GM19099 (cell line): ENCODE measurements around the gene SPACA4.

Experiments used
- POLR2A ChIP-seq: IDR thresholded peaks from 3 replicates; pipeline ENCODE4 v1.6.1; 2011; ENCODE audit warnings: low read depth; ENCODE audit not compliant: insufficient read length; ENCODE audit errors: extremely low read depth

SPACA4 gene, protein sequence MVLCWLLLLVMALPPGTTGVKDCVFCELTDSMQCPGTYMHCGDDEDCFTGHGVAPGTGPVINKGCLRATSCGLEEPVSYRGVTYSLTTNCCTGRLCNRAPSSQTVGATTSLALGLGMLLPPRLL

DNA sequence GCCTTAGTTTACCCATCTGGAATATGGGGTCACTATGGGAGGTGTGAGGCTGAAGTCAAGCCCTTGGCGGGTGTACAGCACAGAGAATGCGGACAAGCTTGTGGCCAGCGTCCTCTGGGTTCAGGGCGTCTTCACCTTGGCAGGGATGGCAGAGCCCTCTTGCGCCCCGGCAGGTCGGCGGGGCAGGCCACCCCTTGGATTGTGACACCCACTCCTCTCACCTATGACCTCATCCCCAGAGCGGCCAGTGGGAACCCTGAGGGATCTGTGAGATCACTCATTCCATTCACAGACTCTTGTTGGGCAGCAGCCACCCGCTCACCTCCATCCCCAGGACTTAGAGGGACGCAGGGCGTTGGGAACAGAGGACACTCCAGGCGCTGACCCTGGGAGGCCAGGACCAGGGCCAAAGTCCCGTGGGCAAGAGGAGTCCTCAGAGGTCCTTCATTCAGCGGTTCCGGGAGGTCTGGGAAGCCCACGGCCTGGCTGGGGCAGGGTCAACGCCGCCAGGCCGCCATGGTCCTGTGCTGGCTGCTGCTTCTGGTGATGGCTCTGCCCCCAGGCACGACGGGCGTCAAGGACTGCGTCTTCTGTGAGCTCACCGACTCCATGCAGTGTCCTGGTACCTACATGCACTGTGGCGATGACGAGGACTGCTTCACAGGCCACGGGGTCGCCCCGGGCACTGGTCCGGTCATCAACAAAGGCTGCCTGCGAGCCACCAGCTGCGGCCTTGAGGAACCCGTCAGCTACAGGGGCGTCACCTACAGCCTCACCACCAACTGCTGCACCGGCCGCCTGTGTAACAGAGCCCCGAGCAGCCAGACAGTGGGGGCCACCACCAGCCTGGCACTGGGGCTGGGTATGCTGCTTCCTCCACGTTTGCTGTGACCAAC, at the start of gene SPACA4:
SPACA4 (plus strand) TSS at position 280 of the 896 bp plus-strand sequence; CDS start at position 517, 237 bp downstream.
- no peak for TF ChIP-seq POLR2A

DNA sequence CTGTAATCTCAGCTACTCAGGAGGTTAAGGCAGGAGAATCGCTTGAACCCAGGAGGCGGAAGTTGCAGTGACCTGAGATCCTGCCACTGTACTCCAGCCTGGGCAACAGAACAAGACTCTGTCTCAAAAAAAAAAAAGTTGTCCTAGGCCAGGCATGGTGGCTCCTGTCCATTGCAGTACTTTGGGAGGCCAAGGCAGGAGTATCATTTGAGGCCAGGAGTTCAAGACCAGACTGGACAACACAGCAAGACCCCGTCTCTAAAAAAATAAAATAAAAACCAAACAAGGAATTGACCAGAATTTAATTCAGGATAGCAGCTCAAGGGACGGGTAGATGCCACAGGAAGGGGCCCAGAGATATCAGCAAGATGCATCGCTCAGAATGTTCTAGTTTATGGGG, 49.7 kb upstream of the SPACA4 start:
- no peak for TF ChIP-seq POLR2A

DNA sequence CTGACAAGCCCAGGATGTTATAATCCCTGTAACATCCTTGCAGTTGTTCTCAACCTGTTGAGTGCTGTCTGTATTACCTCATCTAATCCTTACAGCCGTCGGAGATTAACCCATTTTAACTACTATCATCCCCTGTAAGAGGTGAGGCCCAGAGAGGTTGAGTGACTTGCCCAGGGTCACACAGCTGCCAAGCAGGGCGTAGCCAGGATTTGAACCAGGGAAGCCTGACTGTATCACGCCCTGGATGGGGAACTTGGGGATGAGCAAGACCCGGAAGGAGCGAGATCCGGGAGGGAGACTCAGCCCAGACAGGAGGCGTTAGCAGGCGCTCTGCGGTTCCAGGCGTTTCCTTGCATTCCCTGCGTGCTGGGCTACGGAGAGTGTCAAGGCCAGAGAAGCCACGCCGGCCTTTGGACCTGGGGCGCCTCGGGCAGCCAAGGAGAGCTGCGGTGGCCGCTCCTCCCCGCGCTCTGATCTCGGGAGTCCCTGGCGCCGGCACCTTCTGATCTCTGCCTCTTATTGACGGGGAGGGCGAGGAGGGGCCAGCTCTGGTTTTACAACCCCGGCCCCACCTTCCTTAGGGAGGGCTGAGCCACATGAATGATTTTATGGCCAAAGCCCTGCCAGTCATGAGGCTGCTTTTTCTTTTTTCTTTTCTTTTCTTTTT, 48.4 kb upstream of the SPACA4 start:
- TF ChIP-seq POLR2A, result no peak

DNA sequence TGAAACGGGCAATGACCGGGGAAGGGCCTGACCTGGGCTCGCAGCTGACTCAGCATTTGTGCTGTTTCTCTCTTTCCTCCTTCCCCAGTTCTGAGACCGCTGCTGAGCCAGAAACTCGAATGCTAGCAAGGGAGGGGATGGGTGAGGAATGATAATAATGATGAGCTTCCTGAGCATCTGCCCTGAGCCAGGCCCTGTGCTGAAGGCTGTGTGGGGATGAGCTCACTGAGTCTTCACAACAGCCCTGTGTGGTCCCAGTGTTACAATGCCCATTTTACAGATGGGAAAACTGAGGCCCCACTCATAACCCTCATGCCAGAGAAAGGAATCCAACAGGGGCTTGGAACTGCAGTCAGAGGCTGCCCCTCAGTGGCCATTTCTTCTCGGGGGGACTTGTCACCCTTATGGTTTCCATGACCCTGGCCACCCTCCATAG, 46.4 kb upstream of the SPACA4 start:
- no peak for TF ChIP-seq POLR2A

DNA sequence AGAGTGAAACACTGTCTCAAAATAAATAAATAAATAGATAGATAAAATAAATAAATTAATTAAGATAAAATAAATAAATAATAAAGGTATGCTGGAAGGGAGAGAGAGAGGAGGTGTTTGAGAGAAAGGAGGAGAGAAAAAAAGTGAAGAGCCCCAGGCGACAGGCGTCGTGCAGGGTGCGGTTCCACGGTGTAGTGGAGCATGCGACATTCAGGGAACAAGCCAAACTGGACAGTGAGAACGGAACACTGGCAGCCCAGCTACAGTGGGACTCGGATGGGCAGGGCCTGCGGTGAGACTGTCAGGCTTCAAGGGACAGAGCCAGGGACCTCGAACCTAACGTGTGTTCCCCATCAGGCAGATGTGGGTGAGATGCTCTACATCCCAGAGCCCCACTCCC, 45.1 kb upstream of the SPACA4 start:
- TF ChIP-seq POLR2A, result no peak

DNA sequence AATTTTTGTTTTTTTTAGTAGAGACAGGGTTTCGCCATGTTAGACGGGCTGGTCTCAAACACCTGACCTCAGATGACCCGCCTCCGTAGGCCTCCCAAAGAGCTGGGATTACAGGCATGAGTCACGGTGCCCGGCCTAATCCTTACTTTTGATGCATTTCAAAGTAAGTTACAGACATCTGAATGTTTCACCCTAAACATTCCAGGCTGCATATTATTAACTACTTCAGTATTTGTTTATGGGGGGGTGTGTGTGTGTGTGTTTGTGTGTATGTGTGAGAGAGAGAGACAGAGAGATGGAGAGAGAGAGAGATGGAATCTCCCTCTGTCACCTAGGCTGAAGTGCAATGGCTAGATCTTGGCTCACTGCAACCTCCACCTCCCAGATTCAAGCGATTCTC, 41.5 kb upstream of the SPACA4 start:
- TF ChIP-seq POLR2A, result no peak

DNA sequence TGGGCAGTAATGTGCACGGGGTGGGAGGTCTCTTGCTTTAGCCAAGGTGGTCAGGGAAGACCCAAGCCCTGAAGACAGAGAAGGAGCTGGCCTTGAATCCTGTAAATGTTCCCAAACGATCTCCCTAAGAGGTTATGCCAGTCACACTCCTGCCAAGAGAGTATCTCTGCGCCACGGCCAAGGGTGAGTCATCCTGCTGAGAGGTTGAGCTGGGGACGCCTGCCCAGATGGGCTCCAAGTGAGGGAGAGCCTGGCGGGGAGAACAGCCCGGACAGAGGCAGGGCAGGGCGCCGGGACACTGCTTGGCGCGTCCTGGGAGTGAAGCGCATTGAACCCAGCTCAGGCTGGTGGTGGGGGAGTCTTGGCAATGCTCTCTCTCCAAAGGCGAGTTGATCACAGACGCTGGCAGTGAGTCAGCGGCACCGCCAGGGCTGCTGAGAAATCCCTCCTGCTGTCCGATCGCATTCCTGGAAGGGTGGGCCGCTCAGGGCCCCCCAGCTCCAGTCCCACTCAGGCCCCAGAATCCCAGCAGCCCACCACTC, 38.1 kb upstream of the SPACA4 start:
- TF ChIP-seq POLR2A, result no peak

DNA sequence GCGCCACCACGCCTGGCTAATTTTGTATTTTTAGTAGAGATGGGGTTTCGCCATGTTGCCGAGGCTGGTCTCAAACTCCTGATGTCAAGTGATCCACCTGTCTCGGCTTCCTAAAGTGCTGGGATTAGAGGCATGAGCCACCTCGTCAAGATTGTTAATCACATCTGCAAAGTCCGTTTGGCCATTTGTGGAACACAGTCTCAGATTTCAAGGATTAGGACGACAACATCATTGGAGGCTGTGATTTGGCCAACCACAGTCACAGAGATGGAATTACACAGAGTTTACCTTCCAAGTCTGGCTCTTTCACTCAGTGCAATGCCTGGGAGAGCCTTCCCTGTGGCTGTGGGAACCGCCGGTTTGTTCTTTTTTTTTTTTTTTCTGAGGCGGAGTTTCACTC, 36.7 kb upstream of the SPACA4 start:
- no peak for TF ChIP-seq POLR2A

DNA sequence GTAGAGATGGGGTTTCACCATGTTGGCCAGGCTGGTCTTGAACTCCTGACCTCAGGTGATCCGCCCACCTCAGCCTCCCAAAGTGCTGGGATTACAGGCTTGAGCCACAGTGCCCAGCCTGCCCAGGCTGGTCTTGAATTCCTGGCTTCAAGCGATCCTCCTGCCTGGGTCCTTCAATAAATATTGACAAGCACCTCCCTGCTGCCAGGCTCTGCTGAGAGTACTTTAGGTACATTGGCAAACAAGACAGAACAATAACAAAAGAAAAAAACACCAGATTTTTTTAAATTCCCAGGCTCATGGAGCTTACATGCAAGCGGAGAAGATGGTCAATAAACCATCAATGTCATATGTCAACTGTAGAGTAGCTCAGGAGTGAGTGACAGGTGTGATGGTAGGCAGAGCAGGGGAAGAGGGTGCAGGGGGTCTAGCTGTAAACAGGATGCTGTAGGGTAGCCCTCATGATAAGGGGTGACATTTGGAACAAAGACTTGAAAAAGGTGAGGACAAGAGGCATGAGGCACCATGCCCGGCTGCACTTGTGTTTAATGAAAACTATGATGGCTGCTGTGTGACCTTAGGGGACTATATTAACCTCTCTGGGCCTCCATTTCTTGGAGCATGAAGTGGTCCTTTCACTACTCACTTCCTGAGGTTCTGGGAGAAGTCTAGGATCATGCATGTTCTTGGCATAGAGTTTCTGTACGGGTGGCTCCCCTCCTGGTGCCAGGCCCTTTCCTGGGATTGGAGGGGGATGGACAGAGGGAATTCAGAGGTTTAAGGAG, 35.0 kb upstream of the SPACA4 start:
- TF ChIP-seq POLR2A, result no peak

DNA sequence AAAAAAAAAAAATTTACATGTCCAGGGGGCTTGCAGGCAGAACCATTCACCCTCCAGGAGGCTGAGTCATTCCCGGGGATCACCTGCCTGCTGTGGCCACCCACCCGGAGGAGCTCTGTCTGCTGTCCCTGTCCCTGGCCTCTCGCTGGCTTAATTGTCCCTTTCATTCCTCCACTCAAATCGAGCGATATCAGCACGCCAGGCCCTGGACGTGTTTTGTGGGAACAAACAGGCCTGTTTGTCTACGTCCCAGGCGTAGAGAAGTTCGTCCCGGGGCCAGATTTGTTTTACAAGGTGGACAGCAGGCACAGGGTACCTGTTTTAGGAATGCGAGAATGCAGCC, 33.4 kb upstream of the SPACA4 start:
- TF ChIP-seq POLR2A, result no peak

DNA sequence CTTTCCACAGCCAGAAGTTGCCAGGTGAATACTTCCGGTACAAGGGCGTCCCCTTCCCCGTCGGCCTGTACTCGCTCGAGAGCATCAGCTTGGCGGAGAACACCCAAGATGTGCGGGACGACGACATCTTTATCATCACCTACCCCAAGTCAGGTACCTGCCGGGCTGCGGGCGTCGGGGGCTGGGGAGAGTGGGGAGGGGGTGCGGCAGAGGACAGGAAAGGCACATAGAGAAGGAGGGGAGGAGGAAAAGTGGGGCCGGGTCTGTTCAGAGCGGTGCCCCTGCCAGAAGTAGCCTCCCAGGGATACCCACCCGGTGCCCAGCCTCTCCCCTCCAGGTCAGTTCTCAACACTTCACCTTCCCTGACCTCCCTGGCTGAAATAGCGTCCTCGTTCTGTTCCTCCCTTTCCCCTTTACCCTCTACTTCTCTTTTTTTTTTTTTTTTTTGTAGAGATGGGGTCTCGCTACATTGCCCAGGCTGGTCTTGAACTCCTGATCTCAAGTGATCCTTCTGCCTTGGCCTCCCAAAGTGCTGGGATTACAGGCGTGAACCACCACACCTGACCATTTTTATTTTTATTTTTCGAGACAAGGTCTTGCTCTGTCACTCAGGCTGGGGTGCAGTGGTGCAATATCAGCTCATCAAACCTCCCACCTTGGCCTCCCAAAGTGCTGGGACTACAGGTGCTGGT, 30.5 kb upstream of the SPACA4 start:
- no peak for TF ChIP-seq POLR2A

DNA sequence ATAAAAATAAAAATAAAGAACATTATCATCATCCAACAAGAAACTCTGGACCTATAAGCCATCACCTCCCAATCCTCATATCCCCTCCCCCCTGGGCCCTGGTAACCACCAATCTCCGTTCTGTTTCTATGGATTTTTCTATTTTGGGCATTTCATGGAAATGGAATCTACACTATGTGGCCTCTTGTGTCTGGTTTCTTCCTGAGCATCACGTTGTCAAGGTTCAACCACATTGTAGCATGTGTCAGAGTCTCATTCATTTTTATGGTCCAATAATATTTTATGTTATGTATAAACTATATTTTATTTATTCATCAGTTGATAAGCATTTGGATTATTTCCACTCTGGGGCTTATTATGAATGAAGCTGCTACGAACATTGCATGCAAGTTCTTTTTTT, 27.7 kb upstream of the SPACA4 start:
- no peak for TF ChIP-seq POLR2A

DNA sequence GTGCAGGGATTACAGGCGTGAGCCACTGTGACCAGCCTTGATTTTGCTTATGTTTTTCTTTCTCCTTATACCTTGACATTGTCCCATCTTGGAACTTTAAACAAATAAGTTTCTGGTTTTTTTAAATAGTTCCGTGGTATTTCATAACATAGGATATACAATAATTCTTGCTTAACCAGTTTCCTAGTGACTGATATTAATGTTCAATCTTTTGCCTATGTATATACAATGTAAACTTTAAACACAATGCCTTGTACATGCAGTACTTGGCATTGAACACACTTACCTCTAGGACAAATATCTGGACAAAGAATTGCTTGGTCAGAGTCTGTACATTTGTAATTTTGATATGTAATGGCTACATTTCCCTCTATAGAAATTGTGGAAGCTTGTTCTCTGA, 24.4 kb upstream of the SPACA4 start:
- TF ChIP-seq POLR2A, result no peak

DNA sequence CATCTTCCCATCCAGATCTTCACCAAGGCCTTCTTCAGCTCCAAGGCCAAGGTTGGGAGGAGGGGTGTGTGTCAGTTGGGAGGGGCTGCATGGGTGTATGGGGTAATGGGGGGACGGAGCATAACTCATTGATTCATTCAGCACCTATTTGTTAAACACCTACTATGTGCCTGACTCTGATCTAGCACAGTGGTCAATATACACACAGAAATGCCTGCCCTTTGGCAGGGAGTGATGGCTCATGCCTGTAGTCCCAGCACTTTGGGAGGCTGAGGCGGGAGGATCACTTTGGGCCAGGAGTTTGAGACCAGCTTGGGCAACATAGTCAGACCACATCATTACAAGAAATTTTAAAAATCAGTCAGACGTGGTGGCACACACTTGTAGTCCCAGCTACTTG, 19.2 kb upstream of the SPACA4 start:
- no peak for TF ChIP-seq POLR2A

DNA sequence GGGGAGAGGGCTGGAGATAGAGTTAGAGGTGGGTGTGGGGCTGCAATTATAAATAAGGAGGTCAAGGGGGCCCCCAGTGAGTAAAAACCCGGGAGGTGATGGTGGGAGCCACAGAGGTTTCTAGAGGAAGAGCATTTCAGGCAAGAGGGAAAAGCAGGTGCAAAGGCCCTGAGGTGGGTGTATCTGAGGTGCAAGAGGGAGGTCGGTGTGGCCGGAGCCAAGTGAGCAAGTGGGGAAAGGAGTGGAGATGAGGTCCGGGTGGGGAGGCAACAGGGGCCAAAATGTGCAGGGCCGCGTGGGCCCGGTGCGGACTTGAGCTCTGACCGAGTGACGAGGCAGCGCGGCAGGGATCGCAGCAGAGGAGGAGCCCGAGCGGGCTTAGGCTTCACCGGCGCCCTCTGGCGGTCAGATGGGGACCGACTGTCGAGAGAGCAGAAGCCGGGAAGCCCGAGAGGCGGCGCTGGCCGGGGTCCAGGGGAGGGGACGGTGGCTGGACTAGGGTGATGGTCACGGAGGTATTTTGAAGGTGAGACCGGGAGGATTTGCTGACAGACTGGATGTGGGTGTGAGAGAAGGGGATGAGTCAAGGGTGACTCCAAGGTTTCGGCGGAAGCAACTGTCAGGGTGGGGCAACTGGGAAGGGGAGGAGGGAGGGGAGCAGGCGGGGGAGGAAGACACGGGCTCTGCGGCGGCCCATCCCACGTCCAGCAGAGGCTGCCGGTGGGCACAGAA, 17.7 kb upstream of the SPACA4 start:
- no peak for TF ChIP-seq POLR2A

DNA sequence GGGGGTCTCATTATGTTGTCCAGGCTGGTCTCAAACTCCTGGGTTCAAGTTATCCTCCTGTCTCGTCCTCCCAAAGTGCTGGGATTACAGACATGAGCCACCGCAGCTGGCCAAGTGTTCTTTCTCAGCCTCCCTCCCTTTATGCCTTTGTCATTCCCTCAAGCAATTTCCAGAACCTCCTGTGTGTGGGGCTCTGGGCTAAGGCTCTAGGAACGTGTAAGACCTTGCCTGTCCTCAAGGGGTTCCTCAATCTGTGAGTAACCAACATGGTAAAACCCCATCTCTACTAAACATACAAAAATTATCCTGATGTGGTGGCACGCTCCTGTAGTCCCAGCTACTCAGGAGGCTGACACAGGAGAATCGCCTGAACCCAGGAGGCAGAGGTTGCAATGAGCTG, 15.5 kb upstream of the SPACA4 start:
- no peak for TF ChIP-seq POLR2A
